Fibroblast of lung (primary cell): ENCODE results near the gene P2RY6.

Experiments
- CTCF ChIP-seq, 2 donors: IDR thresholded peaks in 1 of 2; conservative IDR thresholded peaks in 1 of 2; 1 replicate in 1 of 2; 2 replicates in 1 of 2; pipeline ENCODE4 v1.5.1; 2011 to 2012; ENCODE audit warnings: low read length in 2 of 2, control low read depth in 1 of 2, inconsistent platforms in 1 of 2, low read depth in 1 of 2, mild to moderate bottlenecking in 1 of 2
- EZH2 ChIP-seq: IDR thresholded peaks from 2 replicates; pipeline ENCODE4 v1.5.1; 2012; ENCODE audit warnings: low read length, control low read depth, mild to moderate bottlenecking; ENCODE audit errors: missing control alignments

- TF ChIP-seq CTCF (conservative IDR thresholded peaks at IDR 0.05 in 1 of 2, IDR thresholded peaks at IDR 0.05 in 1 of 2; ENCODE audit: low read depth in 1 of 2, low read length in 2 of 2) = no peak
- no peak for TF ChIP-seq EZH2
Observed at GRCh38 chr11:73327812-73328364, 55.8 kb downstream of the P2RY6 start.
